RPMI8226 (cell line): ENCODE data around the gene STARD3.
A peak's percentile ranks its signal among the peaks of the same experiment; 100 is the strongest.
"Not testable (repeated sequence)": the region's sequence is repeated elsewhere in the genome, so short reads cannot be mapped to it uniquely, and the experiment has no call there.

ENCODE experiments used
- DNase-seq: peaks from one replicate; pipeline ENCODE4 v3.0.0-alpha.2; 2015

Gene STARD3

DNA sequence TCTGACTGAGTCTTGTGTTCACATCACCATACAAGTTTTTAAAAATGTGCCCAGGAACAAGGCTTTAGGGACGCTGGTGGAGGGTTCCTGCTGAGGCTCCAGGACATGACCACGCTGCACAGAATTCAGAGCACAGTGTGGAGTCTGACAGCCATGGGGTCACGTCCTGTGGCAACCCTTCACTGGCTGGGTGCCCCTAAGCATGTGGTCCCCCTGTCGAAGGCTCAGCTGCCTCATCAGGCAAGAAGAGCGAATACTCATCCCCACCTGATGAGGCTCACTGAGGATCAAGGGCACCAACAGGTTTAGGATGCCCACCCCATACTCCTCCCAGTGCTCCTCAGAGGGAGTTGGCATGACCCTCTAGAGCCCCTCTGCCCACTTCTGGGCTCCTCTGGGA lies 37.2 kb downstream of the STARD3 start:
- no peak for DNase-seq

DNA sequence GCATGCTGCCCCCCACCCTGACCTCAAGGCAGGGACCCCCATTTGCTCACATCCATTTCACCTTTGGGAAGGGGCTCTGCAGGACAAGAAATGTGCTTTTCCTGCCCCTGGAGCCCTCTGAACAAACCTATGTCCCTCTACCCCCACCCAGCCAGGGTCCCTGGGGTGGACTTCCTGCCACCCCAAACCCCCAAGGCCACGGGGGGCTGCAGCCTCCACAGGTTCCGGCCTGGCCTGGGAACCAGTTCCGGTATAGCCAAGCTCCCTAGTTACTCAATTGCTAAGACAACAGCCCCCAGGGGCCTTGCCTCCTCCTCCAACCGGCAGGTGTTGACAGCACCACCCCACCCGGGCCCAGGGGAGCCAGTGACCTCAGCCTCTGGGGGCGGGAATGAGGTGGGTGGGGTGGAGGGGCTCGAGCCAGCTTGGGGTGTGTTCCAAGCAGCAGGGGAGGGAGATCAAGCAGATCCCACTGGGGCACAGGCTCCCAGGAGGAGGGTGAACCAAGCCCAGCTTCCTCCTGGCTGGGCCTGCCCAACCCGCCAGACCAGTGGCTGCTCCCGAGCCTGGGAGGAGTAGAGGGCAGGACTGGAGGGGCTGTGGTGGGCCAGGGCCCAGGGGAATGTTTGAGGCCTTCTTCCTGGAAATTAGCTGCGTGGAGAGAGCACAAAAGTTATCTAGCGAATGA lies 37.9 kb downstream of the STARD3 start:
- DNase-seq = no peak

DNA sequence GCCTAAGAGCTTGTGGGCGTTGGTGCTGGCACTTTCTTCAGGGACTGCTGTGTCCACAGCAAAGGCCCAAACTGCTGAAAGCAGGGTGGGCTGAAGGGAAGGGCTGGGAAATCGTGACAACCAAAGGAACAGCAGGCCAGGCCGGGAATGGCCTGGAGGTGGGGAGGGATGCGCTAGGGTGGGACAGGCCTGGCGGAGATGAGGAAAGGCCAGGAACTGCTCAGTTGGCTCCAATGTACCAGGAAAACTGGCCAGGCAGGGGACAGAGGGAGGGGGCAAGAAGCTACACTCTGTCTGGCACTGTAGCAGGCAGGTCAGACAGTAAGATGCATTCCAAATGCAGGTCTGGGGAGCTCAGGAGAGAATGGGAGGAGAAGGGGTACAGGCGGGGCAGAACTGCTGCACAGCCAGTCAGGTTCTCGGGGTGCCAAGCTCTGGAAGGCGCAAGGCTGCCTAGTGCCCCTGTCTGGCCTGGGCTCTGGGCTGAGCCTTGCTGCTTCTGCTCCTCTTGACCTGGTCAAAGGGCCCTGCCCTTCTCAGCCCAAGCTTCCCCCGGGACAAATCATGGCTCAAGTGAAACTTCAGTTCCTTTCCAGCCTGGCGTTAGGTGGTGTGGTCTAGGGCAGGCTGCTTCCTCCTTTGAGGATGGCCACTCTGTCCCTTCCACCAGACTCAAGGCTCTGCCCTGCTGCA lies 38.6 kb downstream of the STARD3 start:
- DNase-seq = no peak

DNA sequence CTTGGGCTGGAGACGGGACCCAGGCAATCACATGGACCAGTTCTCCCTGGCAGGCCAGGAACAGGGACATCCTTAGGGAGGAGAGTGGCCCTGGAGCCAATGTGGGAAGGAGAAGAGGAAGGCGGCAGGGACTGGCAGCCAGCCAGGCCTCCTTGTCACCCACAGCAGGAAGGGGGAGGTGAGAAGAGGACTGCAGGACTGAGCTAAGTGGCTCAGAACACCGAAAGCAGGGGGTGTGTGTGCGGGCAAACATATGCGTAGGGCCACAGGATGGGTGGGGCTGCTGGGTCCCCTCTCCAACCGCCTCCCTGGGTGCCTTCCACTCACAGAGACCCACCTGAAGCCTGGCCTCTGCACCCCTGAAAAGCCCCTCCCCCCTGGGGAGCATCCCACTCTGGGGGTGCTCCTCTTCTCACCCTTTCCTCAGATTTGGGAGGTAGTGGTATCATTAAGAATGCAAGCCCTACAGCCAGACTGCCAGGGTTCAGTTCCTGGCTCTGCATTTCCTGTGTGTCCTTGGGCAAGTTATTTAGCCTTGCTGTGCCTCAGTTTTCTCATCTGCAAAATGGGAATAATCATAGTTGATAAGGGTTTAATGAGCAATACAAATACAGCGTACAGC lies 39.4 kb downstream of the STARD3 start:
- no peak for DNase-seq

DNA sequence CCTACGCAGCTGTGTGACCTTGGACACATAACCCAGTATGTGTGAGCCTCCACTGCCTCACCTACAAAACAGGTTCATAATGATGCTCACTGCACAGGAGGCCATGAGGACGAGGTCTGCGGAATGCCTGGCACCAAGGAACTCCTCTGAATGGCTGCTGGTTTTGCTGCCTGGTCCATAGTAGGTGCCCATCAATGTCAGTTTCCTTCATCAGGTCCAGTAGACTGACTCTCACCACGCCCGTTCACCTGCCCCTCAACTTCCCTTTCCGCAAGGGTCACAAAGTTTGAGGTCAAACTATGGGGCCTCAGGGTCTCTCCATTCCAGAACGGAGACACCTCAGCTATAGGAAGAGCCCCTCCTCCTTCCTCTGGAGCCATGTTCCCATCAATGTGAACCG lies 40.1 kb downstream of the STARD3 start:
- no peak for DNase-seq

DNA sequence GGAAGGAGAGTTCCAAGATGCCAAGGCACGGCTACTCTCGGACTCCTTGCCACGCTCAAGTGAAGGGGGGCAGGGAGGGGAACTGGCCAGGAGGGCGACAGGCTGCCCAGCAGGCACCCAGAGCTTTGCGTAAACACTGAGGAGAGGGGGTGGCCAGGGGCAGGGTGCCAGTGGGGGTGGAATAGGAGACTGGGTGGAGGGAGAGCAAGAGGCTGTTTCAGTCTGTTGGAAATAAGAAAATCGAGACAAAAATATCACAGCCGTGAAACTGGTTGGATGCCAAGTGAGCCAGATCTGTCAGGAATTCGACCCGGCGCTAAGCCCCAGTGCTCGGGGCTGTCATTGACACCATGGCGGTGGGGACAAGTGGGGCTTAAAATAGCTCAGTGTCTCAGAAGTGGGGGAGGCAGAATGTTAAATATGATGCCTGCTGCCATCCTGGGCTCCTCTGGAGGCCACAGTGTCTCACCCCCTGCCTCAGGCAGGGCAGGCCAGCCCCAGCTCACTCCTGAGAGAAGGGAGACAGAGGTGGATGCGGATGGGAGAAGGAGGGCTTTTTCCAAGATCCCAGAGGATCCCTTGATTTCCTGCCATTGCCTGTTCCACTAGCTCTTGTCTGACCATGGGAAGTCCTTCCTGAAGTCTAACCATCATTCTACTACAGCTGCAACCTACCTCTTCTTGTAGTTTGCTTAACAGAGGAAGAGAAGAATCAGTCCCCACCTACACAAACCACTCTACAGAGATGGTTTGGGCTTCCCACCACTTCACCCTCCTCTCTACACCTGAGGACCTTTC lies 40.8 kb downstream of the STARD3 start:
- no peak for DNase-seq

DNA sequence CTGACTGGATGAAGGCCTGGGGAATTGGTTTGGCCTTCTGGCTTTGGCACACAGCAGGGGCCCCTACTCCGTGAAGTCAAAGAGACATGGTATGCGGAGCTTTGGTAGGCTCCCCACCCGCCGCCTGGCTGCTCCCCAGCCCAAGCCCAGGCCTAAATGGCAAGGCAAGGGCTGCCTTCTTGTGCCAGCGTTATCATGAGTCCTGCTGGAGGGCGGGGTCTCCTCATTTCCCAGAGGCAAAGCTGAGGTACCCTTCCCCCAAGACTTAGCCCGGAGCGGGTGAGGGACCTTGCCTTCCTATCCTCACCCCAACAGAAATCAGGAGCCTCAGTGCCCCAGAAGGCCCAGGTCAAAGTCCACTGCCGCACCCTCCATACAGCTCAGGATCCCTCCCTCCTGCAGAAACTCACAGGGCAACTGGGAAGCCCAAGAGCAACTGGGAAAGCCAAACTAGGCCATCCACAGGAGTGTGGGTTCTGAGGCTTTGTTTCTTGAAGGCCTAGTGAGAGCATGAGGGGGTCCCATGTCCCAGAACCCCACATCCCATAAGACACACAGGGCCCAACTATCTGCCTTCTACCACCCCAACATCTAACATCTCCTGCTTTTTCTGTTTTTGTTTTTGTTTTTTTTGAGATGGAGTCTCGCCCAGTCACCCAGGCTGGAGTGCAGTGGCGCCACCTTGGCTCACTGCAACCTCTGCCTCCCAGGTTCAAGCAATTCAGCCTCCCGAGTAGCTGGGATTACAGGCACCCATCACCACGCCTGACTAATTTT lies 41.6 kb downstream of the STARD3 start:
- no peak for DNase-seq

DNA sequence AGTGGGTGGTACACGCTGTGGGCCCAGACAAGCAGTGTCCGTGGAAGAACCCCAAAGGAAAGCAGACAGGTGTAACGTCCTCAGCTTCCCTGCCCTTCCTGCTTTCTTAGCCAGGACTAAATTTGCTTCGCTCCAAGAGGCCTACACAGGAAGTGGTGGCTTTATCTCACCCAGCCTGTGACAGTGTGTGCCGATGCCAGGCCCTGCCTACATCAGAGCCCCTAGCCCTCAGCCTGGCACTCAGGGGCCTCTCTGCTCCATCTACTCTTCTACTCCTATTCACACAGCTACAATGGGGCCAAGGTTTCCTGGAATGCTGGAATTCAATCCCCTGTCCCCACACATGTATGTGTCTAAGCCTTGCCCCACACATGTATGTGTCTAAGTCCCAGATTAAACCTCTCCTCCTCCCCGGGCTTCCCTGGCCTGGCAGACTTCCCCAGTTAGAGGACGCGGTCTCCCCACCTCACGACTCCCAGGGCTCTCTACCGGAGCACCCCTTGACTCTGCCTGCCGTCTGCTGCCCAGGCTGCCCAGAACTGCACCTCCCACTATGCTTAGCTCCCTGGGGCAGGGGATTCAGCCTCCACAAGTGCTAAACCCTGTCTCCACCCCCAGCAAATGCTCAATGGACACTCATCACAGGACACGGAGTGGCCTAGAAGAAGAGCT lies 42.7 kb downstream of the STARD3 start:
- no peak for DNase-seq

DNA sequence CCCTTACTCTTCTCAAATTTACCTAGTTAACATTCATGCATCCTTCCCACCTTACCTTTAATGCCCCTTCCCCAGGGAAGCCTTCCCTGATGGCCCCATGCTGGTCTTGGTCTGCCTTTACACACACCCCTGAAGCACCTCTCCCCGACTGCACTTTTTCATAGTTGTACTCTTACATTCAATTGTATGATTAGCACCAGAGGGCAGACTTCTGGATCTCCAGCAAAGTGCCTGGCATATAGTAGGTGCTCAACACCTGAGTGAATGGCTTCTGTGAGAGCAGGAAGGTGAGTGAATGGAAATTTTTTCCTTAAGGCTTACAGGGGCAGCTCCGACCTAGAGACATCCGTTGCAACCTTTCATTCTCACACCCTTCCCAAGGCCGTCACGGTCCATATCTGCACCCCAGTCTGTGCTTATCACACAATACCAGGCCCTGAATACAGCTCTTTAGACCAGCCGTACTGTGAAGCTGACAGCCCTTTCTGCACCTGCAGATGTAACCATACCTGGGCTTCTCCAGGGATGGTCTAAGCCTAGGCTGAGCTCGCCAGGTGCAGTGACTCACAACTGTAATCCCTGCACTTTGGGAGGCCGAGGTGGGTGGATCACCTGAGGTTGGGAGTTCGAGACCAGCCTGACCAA lies 46.5 kb downstream of the STARD3 start:
- no peak for DNase-seq

DNA sequence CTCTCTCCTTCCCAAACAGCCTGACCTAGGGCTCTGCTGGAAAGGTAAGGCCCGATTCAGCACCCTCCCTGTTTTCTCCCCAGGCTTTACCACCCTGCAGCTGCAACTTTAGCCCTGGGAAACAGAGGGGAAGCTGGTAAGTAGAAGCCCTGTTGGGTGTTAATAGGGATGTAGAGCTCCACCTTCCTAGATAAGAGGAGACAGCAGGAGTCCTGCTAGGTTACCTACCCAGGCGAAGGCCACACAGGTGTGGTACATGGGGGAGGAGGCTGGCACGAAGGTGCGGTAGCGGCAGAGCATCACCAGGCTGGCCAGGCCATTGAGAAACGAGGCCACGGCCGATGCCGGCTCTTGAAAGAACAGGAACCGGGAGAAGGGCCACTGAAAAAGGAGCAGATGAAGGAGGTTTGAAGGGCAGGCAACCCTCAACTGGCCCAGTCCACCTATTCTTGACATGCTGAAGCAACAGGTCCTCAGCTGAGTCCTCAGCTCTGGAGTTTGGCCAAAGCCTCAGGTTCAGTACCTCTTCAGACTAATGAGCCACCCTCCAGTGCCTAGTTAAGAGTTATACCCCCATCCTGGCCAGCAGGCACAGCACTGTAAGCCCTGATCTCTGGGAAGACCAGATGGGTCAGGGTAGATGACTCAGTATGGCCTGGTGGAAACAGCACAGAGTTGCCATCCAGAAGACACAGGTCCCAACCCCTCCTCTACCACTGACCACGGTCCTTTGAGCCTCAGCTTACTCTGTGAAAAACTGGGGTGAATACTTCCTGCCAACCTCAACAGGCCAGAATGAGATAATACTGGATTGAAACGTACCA lies 47.6 kb downstream of the STARD3 start:
- DNase-seq = no peak

DNA sequence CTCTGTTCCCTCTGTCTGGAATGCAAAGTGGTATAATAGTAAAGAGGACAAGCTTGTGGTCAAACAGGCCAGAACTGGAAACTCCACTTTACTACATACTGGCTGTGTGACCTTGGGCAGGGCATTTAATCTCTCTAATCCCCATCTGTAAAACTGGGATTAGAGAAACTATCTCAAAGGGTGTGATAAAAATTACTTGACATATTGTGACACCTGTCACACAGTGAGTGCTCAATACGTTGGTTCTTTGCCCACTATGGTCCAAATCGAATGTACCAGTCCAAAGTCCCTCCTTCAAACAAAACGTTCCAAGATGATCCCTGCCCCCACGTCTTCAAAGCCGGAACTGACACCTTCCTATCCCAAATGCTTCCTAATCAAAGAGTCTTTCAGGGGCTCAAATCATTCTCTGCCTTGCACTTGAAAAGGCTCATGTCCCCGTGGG lies 50.2 kb downstream of the STARD3 start:
- no peak for DNase-seq

DNA sequence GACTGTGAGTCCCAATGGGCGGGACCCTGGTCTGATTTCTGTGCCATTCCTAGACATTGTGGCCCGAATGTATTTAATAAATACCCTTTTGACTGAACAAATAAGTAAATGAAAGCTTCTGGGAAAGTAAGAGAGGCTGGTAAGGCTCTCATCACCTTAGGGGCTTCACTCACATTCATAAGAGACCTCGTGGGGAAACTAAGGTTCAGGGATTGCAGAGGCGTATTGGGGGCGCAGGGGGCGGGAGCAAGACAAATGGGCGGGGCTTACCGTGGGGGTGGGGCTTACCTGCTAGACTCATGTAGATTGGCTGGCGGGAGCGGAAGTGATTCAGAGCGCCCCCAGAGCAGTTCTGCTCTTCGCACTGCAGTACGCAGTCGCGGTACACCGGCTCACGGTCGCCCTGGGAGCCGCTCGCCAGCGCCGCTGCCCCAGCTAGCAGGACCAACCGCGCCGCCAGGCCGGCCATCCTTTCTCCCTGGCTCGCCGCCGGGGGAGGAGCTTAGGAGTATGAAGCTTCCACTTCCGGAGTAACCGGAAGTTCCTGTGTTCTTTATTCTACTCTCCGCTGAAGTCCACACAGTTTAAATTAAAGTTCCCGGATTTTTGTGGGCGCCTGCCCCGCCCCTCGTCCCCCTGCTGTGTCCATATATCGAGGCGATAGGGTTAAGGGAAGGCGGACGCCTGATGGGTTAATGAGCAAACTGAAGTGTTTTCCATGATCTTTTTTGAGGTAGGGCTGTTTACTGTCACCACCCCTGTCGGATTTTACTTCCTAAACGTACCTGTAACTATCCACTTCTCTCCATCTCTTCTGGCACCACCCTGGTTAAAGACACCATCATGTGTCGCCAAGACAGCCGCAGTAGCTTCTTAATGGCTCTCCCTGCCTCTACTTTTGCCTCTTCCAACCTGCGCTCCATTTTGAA lies 50.9 kb downstream of the STARD3 start, which contains the start of gene PGAP3:
Gene PGAP3, minus strand, starts transcription at position 512 of the 929 bp plus-strand sequence. Its CDS starts 43 bp downstream, at position 469.
- DNase-seq = peak; percentile 92

DNA sequence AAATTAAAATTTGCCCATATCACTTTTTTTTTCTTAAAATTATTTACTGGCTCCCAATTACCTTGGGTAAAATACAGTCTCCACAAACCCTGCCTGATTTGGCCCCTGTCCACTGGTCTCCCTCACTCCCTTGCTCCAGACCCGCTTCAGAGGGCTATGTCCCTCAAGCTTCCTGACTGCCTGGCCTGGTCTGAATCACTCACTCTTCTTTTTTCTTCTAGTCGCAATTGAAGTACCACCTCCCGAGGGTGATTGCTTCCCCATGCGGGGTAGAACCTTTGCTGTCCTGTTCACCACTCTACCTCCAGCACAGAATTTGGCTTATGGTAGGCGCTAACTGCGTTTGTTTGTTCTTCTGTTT lies 51.5 kb downstream of the STARD3 start:
- no peak for DNase-seq

DNA sequence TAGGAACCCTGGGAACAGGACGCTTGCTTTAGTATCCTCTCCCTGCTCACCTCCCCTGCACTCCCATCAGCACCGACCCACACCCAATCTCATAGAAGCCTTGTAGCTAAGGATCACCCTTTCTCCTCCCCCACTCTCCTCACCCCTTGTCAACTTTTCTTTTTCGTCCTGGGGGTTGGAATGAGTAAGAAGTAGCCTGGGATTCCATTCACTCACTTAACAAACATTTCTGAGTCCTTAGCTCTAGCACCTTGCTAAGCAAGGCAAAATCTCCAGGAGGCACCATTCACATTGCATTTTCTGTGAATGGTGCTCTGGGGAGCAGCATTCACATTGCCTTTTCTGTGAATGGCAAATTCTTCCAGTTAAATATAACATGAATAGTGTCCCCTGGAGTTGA lies 52.0 kb downstream of the STARD3 start:
- no peak for DNase-seq

DNA sequence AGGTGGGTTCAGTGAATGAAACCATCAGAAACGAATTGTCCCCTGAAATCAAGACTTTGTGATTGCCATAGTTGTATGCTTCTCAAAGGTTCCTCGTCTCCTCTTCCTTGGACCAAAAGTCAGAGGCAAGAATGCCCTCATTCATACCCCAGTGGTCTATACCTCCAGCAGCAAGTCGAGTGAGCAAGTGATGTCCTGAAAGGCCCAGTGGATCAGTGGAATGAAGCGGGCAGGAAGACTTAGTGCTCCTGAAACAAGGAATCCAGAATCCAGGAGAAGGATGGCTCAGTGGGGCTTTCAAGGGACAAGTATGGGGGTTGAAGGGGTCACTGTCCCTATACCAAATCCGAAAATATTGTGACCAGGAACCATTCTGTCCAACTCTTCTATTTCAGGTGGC lies 57.6 kb downstream of the STARD3 start:
- DNase-seq = no peak

DNA sequence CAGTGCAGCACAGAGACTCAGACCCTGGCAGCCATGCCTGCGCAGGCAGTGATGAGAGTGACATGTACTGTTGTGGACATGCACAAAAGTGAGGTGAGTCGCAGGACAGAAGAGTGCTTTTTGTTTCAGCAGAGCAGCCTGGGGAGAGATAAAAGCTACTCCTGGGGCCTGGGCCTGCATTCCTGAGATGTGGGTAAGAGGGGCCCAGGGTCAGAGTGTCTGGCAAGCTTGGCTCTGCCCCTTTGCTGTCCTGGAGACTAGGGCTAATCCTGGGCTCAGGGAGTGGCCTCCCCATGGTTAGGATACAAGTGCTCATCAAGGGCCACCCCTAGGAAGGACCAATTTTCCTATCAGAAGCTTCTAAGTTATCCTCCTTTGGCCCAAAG lies 58.1 kb downstream of the STARD3 start:
- no peak for DNase-seq

DNA sequence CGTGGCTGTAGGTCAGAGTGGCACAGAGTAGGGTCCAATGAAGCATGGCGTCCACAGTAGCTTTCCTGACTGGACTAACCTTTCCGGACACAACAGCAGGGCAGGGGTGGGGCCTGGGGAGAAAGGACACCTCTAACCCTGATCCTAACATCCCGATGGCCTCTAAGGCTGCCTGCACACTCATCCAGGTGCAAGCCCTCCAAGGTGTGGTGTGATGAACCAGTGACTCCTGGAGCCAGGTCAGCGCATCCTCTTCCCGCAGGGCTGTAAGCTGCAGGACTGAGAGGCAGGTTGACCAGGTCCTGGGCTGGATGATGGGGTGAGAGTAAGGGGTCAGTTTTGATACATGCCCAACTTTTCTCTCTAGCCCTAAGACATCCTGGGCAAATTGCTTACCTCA lies 59.8 kb downstream of the STARD3 start:
- DNase-seq = no peak

DNA sequence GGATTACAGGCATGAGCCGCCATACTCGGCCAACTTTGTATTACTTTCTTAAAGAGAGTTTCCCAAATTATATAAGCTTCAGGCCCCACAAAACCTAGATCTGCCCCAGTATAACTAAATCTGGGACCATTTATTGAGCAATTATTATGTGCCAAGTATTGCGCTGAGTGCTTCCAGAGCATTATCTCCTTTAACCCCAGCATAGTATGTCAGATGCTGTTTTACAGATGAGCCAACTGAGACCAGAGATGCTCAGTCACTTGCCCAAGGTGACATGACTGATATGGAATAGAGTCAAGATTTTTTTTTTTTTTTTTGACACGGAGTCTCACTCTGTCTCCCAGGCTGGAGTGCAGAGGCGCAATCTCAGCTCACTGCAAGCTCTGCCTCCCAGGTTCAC lies 61.0 kb downstream of the STARD3 start:
- DNase-seq = no peak

DNA sequence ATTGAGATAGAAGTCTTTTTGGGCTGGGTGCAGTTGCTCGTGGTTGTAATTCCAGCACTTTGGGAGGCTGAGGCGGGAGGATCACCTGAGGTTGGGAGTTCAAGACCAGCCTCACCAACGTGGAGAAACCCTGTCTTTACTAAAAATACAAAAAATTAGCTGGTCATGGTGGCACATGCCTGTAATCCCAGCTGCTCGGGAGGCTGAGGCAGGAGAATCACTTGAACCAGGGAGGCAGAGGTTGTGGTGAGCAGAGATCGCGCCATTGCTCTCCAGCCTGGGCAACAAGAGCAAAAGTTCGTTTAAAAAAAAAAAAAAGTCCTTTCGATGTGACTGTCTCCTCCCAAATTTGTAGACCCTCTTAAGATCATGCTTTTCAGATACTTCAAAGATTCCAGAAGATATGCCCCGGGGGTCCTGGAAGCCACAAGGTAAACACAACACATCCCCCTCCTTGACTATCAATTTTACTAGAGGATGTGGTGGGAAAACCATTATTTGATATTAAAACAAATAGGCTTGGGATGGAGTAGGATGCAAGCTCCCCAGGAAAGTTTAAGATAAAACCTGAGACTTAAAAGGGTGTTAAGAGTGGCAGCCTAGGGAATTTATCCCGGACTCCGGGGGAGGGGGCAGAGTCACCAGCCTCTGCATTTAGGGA lies 62.3 kb downstream of the STARD3 start:
- DNase-seq = not testable (repeated sequence)
